Measurements from ENCODE around the gene ATF2.
"Not testable (repeated sequence)": the region's sequence is repeated elsewhere in the genome, so short reads cannot be mapped to it uniquely, and the experiment has no call there.

The ATF2 gene

GRCh38 chr2:175164235-175164634 is 3.8 kb downstream of the ATF2 start:
- no peak for DNase-seq

DNA sequence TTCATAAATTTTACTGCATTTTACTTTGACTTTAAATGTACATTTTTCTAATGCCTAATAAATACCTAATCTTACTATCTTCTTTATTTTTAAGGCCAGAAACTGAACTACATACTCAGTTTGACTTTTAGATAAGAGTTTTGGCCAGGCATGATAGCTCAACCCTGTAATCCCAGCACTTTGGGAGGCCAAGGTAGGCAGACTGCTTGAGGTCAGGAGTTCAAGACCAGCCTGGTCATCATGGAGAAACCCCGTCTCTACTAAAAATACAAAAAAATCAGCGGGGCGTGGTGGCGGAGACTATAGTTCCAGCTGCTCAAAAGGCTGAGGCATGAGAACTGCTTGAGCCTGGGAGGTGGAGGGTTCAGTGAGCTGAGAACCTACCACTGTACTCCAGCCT is 9.1 kb downstream of the ATF2 start:
- no peak for DNase-seq

- DNase-seq, result no peak
These were observed 11.5 kb downstream of the ATF2 start for GRCh38 chr2:175156534-175156933.

- DNase-seq, result no peak
These were observed 13.3 kb downstream of the ATF2 start for GRCh38 chr2:175154661-175155082.

- no peak for DNase-seq
These were observed 15.8 kb downstream of the ATF2 start for GRCh38 chr2:175152242-175152641.

- no peak for DNase-seq
These were observed 16.2 kb downstream of the ATF2 start for GRCh38 chr2:175151791-175152190.

- no peak for DNase-seq
These were observed 20.8 kb downstream of the ATF2 start for GRCh38 chr2:175147186-175147585.

- no peak for DNase-seq
These were observed 24.3 kb downstream of the ATF2 start for GRCh38 chr2:175143678-175144077.

DNA sequence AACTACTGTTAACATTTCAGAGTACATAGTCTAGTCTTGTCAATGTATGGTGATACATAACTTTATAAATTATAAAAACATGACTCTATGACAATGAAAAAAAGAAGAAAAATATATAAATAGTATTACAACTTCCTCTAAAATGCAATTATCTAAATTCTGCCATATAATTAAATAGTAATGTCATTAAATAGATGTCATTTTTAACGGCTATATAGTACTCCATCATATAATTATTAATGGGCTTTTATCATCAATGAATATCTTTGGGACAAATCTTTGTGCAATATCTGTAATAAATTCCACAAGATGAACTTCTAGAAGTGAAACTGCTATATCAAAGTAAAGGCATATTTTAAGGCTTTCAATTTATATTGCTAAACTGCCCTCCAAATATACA is 24.8 kb downstream of the ATF2 start:
- no peak for DNase-seq

DNA sequence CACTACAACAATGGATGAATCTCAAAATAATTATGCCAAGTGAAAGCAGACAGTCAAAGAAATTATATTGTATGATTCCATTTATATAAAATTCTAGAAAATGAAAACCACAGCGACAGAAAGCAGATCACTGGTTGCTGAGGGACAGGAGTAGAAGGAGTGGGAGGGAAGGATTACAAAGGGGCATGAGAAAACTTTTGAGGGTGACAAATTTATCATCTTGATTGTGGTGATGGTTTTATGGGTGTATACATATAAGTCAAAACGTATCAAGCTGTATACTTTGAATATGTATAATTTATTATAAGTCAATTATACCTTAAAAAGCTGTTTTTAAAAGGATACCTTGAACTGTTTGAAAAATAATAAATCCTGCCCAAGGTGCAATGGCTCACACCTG is 27.7 kb downstream of the ATF2 start:
- DNase-seq, result no peak

GRCh38 chr2:175137793-175138192 is 30.2 kb downstream of the ATF2 start:
- no peak for DNase-seq

DNA sequence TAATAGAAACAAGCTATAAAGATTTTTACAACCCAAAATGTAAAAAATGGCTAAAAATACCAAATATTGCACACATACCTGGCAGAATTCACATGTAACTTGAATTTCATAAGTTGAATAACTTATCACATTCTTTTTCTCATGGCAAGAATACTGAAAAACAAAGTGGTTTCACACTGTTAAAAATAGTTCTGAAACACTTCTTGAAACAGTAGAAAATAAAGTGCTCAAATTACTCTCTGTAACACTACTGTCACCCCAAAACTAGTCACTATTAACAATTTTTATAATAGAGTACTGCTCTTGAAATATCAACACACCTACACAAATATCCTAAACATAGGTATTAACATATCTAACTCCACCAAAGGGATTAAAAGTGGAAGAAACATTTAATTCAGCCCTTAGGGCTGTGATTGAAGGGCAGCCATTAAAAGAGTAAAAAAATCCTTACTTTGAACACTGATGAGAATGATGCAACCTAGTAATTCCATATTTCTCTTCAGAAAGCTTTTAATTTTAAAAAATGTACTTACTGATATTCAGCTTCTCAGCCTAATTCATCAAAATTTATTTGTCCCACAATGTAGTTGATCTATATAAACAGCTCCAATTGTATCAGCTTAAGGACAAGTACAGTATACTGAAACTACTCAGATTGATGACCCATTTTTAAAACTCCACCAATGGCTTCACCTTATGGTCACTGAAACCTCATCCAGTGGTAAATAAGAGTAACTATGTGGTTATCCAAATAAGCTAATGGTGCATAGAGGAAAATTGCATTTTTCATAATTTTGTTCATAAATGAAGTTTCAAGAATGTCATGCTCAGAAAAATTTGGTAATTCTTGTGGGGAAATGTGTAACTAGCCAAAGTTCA is 31.4 kb downstream of the ATF2 start:
- no peak for DNase-seq

DNA sequence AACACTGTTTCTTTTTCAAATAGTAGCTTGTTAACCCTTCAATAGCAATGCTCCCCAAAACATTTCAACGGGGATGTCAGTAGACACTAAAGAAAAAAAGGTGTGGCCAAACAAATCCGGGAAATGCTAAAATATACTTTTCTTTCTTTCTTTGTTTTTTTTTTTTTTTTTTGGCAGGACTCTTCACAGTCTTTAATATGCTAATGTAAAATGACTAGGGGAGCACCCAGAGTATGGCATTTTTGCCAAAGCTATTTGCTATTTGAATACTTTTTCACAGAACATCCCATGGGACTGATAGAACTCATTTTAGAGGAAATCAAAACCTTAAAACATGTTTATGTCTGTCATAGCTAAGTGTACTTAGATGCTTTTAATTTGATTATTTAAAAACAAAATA is 32.1 kb downstream of the ATF2 start:
- no peak for DNase-seq

DNA sequence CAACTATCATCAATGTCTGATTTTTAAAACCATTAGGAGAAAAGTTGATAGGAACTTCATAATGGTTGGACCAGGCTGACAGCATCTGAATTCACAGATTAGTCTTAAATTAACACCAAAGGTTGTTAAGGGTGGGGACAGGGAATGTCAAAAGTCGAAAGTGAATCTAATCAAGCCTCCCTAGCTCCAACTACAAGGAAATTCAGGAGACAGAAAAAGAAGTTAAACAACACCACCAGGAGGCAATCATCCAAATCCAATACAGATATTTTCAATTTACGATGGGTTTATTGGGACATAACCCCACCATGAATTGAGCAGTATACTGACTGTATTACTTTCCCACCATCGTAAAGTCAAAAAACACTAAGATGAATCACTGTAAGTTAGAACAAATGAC is 32.8 kb downstream of the ATF2 start:
- DNase-seq, result no peak

DNA sequence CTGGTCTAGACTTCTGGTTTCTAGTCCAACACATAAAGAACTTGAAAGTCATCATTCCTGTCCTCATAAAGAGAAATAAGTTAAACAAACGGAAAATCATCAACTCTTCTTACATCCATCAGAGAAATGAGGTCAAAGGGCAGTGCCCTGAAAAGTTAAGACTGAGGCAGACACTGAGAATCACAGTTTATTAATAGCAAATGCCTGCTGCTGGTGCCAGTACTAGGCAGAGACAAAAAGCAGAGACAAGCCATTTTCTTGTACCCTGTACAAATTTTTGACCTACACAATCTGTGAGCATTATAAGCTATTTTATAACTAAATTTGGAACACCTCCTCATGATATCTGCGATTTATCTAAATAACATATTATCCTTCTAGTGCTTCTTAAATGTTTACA is 36.8 kb downstream of the ATF2 start:
- DNase-seq, result no peak

- DNase-seq, result no peak
These were observed 41.3 kb downstream of the ATF2 start for GRCh38 chr2:175126661-175127060.

DNA sequence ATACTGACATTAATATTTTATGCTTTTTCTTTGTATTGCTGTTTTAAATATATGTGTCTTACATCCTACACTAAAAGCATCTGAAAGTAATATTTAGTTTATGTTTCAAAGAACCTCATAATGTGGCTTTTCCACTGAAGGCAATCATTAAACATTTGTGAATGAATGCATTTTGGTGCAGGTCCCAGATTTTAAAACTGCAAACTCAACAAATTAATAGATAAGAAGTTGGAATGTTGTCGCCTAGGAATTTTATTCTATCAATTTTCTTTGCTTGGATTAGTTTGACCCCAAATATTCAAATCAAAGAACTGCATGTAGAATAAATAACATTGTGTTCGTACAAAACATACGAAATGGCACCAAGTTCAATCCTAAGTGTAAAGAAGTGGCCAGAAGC is 44.7 kb downstream of the ATF2 start:
- no peak for DNase-seq

- DNase-seq, result peak; percentile 20
These were observed 56.8 kb downstream of the ATF2 start for GRCh38 chr2:175111200-175111657.

GRCh38 chr2:175108091-175108490 is 59.9 kb downstream of the ATF2 start:
- DNase-seq, result not testable (repeated sequence)

- DNase-seq, result no peak
These were observed 60.9 kb downstream of the ATF2 start for GRCh38 chr2:175107146-175107545.

GRCh38 chr2:175103191-175103590 is 64.8 kb downstream of the ATF2 start:
- no peak for DNase-seq

DNA sequence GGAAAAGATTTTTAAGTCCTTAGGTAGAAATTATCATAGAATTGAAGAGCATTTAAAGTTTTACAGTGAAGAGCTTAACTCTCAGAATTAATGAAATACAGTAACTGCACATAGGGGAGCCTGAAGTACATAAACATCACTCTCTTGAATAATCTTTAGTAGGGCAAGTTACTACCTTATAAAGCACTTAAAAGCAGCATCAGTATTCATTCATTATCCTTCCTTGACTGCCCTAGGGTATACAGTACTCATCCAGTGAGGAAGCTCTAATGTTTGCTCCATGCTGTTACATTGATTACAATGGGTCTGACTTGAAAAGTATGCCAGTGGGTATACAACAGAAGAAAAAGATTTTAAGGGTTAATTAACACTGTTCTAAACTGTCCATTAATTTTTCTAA is 66.5 kb downstream of the ATF2 start:
- DNase-seq, result no peak

GRCh38 chr2:175097297-175097696 is 70.7 kb downstream of the ATF2 start:
- DNase-seq, result no peak

DNA sequence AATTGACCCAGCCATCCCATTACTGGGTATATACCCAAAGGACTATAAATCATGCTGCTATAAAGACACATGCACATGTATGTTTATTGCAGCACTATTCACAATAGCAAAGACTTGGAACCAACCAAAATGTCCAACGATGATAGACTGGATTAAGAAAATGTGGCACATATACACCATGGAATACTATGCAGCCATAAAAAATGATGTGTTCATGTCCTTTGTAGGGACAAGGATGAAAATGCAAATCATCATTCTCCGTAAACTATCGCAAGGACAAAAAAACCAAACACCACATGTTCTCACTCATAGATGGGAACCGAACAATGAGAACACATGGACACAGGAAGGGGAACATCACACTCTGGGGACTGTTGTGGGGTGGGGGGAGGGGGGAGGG is 83.9 kb downstream of the ATF2 start:
- DNase-seq, result not testable (repeated sequence)

GRCh38 chr2:175080479-175080878 is 87.5 kb downstream of the ATF2 start:
- no peak for DNase-seq
